SU-DHL-6 (cell line): Measurements from ENCODE around the gene NUDT19.

Source experiments
- EZH2phosphoT487 ChIP-seq: fragments of 200-600 bp; sonication (generic), shearing (Covaris generic); conservative IDR thresholded peaks from 2 replicates; pipeline ENCODE4 v1.6.1; 2018; ENCODE audit warnings: mild to moderate bottlenecking, antibody characterized with exemption, low read length, moderate library complexity, mixed read lengths
- TF ChIP-seq, protein P1 (sequence below): fragments of 200-600 bp; sonication (generic); IDR thresholded peaks from one replicate; pipeline ENCODE4 v1.5.1; 2017; ENCODE audit warnings: antibody characterized with exemption, mild to moderate bottlenecking, low read length, moderate library complexity; ENCODE audit not compliant: insufficient read depth, poor library complexity, severe bottlenecking

- TF ChIP-seq, protein P1, sequence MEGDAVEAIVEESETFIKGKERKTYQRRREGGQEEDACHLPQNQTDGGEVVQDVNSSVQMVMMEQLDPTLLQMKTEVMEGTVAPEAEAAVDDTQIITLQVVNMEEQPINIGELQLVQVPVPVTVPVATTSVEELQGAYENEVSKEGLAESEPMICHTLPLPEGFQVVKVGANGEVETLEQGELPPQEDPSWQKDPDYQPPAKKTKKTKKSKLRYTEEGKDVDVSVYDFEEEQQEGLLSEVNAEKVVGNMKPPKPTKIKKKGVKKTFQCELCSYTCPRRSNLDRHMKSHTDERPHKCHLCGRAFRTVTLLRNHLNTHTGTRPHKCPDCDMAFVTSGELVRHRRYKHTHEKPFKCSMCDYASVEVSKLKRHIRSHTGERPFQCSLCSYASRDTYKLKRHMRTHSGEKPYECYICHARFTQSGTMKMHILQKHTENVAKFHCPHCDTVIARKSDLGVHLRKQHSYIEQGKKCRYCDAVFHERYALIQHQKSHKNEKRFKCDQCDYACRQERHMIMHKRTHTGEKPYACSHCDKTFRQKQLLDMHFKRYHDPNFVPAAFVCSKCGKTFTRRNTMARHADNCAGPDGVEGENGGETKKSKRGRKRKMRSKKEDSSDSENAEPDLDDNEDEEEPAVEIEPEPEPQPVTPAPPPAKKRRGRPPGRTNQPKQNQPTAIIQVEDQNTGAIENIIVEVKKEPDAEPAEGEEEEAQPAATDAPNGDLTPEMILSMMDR = no peak
- TF ChIP-seq EZH2phosphoT487 = no peak
Observed at GRCh38 chr19:32718286-32718685, 26.7 kb downstream of the NUDT19 start.
